HepG2 (cell line): ENCODE data around the gene RERG. TPM values are rescaled to one million over a fixed set of nuclear protein-coding genes. Genes with fewer than 3 reads are reported as not detected.

Experiments used
- ATAC-seq: fragments of 200-7000 bp; cut with Tn5 transposase; 3 replicates; pipeline ENCODE4 v1.9.1; 2020; ENCODE audit warnings: mild to moderate bottlenecking, moderate library complexity
- BruUV-seq: library from RNA; stranded (reverse); fragments of 400-500 nt; replicated peaks from 2 replicates; lab custom pipeline; 2021; lab: Mats Ljungman, UMichigan
- CTCF ChIA-PET: fragments of 300-600 bp; formaldehyde crosslinking; extraction: SDS; loops from one replicate; lab custom pipeline; 2021; ENCODE audit warnings: low total read pairs, inconsistent platforms, low intra/inter-chr PET ratio; lab: Yijun Ruan, JAX
- POLR2A ChIA-PET: fragments of 350-600 bp; sonication (Branson Sonifier 250); formaldehyde crosslinking; loops from one replicate; lab custom pipeline; 2020; ENCODE audit warnings: antibody characterized with exemption, inconsistent platforms; lab: Yijun Ruan, JAX
- DNase-seq: peaks from one replicate; pipeline ENCODE4 v3.0.0-alpha.2; 2015; ENCODE audit warnings: low spot score
- FAIRE-seq: peaks from 3 replicates; lab custom pipeline; 2011; peaks lifted over from hg19 to GRCh38; lab: Jason Lieb, UNC
- H2AFZ ChIP-seq: one replicate; pipeline ENCODE4 v1.6.1; 2011; ENCODE audit warnings: low read length, inconsistent platforms
- H3K27ac ChIP-seq: fragments of 300-600 bp; 3 replicates; pipeline ENCODE4 v1.8.0; 2011; ENCODE audit warnings: mixed run types, mild to moderate bottlenecking, mixed read lengths, low read length, inconsistent platforms; ENCODE audit not compliant: insufficient read depth; ENCODE audit errors: extremely low read length
- H3K27me3 ChIP-seq, 2 experiments: fragments of 200-600 bp in 1 of 2; 2 replicates in 1 of 2; 3 replicates in 1 of 2; pipeline versions ENCODE4 v1.6.0 to v1.8.0; 2011; ENCODE audit warnings: low read length in 2 of 2, mild to moderate bottlenecking in 2 of 2, moderate library complexity in 2 of 2, inconsistent platforms in 1 of 2; ENCODE audit not compliant: insufficient read depth in 2 of 2, control insufficient read depth in 1 of 2
- H3K36me3 ChIP-seq, 2 experiments: fragments of 200-600 bp in 1 of 2; replicated peaks in 1 of 2; 2 replicates in 1 of 2; 3 replicates in 1 of 2; pipeline versions ENCODE4 v1.5.1 to v1.8.0; 2011; ENCODE audit warnings: low read length in 2 of 2, inconsistent platforms in 1 of 2; ENCODE audit not compliant: insufficient read depth in 2 of 2, control insufficient read depth in 1 of 2
- H3K4me1 ChIP-seq: 2 replicates; pipeline ENCODE4 v1.5.1; 2012; ENCODE audit warnings: low read length, inconsistent platforms; ENCODE audit not compliant: insufficient read depth
- H3K4me2 ChIP-seq: 2 replicates; pipeline ENCODE4 v1.6.0; 2011; ENCODE audit warnings: low read depth, low read length, inconsistent platforms
- H3K4me3 ChIP-seq, 3 experiments: fragments of 200-600 bp in 1 of 3; sonication (generic), shearing (Covaris generic) in 1 of 3; replicated peaks in 1 of 3; 2 replicates each; pipeline ENCODE4 v1.5.1; 2011 to 2016; ENCODE audit warnings: low read length in 3 of 3, inconsistent platforms in 2 of 3, low read depth in 2 of 3, mild to moderate bottlenecking in 2 of 3, control low read depth in 1 of 3, mixed read lengths in 1 of 3; ENCODE audit not compliant: insufficient read depth in 1 of 3
- H3K79me2 ChIP-seq: one replicate; pipeline ENCODE4 v1.6.1; 2011; ENCODE audit warnings: low read length, inconsistent platforms; ENCODE audit not compliant: insufficient read depth
- H3K9ac ChIP-seq: 2 replicates; pipeline ENCODE4 v1.6.0; 2011; ENCODE audit warnings: mild to moderate bottlenecking, low read depth, low read length, inconsistent platforms; ENCODE audit not compliant: insufficient read depth
- H3K9me3 ChIP-seq: 2 replicates; pipeline ENCODE4 v1.5.1; 2012; ENCODE audit warnings: mild to moderate bottlenecking, low read length
- H4K20me1 ChIP-seq: 2 replicates; pipeline ENCODE4 v1.6.0; 2011; ENCODE audit warnings: inconsistent platforms, mild to moderate bottlenecking, low read length, moderate library complexity; ENCODE audit not compliant: insufficient read depth
- CBX2 ChIP-seq, 2 experiments: fragments of 200-600 bp in 1 of 2; sonication (generic); formaldehyde crosslinking in 1 of 2; IDR thresholded peaks; 2 replicates each; pipeline versions ENCODE4 v1.7.0 to v1.8.1; 2018 to 2022; ENCODE audit warnings: low read depth in 2 of 2, low read length in 1 of 2, mild to moderate bottlenecking in 1 of 2, missing genetic modification reagents in 1 of 2
- CHD4 ChIP-seq: fragments of 200-600 bp; sonication (generic); IDR thresholded peaks from 2 replicates; pipeline ENCODE4 v1.7.0; 2017; ENCODE audit warnings: mild to moderate bottlenecking, low read length, borderline replicate concordance
- ELF4 ChIP-seq: sonication (generic); formaldehyde crosslinking; IDR thresholded peaks from 2 replicates; pipeline ENCODE4 v1.5.0; 2020; ENCODE audit warnings: missing genetic modification reagents, mild to moderate bottlenecking, moderate library complexity, borderline replicate concordance
- FLYWCH1 ChIP-seq: sonication (generic); formaldehyde crosslinking; IDR thresholded peaks from 2 replicates; pipeline ENCODE4 v1.8.1; 2023; ENCODE audit warnings: mild to moderate bottlenecking, missing genetic modification reagents
- GATA4 ChIP-seq: sonication (generic); IDR thresholded peaks from 2 replicates; pipeline ENCODE4 v1.6.1; 2016; ENCODE audit warnings: antibody characterized with exemption, low read depth, borderline replicate concordance
- KDM5A ChIP-seq: fragments of 200-600 bp; sonication (generic); IDR thresholded peaks from 2 replicates; pipeline ENCODE4 v1.7.0; 2018; ENCODE audit warnings: antibody characterized with exemption, mild to moderate bottlenecking, low read length, borderline replicate concordance
- MED8 ChIP-seq: sonication (generic); formaldehyde crosslinking; IDR thresholded peaks from 2 replicates; pipeline ENCODE4 v1.8.1; 2023; ENCODE audit warnings: mild to moderate bottlenecking, missing genetic modification reagents; ENCODE audit not compliant: insufficient replicate concordance
- PHF21A ChIP-seq: sonication (generic); formaldehyde crosslinking; IDR thresholded peaks from 2 replicates; pipeline ENCODE4 v1.5.0; 2020; ENCODE audit warnings: mild to moderate bottlenecking, missing genetic modification reagents
- PLSCR1 ChIP-seq: sonication (generic); formaldehyde crosslinking; IDR thresholded peaks from 2 replicates; pipeline ENCODE4 v1.5.0; 2020; ENCODE audit warnings: missing genetic modification reagents, mild to moderate bottlenecking, borderline replicate concordance
- RFX1 ChIP-seq: fragments of 450-650 bp; IDR thresholded peaks from 2 replicates; pipeline ENCODE4 v1.6.1; 2017
- SATB2 ChIP-seq: sonication (generic); formaldehyde crosslinking; IDR thresholded peaks from 2 replicates; pipeline ENCODE4 v1.5.0; 2020; ENCODE audit warnings: missing genetic modification reagents
- SIN3A ChIP-seq: IDR thresholded peaks from 2 replicates; pipeline ENCODE4 v1.6.1; 2011; ENCODE audit warnings: low read depth, mild to moderate bottlenecking, control low read depth, low read length, borderline replicate concordance
- TEAD3 ChIP-seq: optimal IDR thresholded peaks from 2 replicates; pipeline ENCODE3; 2016; ENCODE audit warnings: borderline replicate concordance
- ZFAT ChIP-seq: sonication (generic); formaldehyde crosslinking; conservative IDR thresholded peaks from 2 replicates; pipeline ENCODE4 v1.8.1; 2023; ENCODE audit warnings: missing genetic modification reagents, inconsistent platforms
- ZFP62 ChIP-seq: sonication (generic); formaldehyde crosslinking; IDR thresholded peaks from 2 replicates; pipeline ENCODE4 v1.4.0; 2020; ENCODE audit warnings: missing genetic modification reagents
- ZFX ChIP-seq: sonication (generic); formaldehyde crosslinking; IDR thresholded peaks from 2 replicates; pipeline ENCODE4 v1.4.0; 2020; ENCODE audit warnings: mild to moderate bottlenecking, low read depth, missing genetic modification reagents, moderate library complexity
- ZNF121 ChIP-seq: sonication (generic); formaldehyde crosslinking; IDR thresholded peaks from 2 replicates; pipeline ENCODE4 v1.5.0; 2020; ENCODE audit warnings: mild to moderate bottlenecking, missing genetic modification reagents
- ZNF431 ChIP-seq: sonication (generic); formaldehyde crosslinking; IDR thresholded peaks from 2 replicates; pipeline ENCODE4 v1.9.0; 2022; ENCODE audit warnings: missing genetic modification reagents, low read depth, mild to moderate bottlenecking, borderline replicate concordance
- ZSCAN9 ChIP-seq: IDR thresholded peaks from 2 replicates; pipeline ENCODE4 v1.6.1; 2016; ENCODE audit warnings: borderline replicate concordance
- WGBS: methylation state at CpG from one replicate; pipeline ENCODE4 v1.1.6; 2017; ENCODE audit warnings: low lambda C conversion rate; 5-methylcytosine and 5-hydroxymethylcytosine counted together
- in situ Hi-C: cut with HindIII; loops from 2 replicates; pipeline ENCODE4 v1.10.0; 2017; ENCODE audit warnings: low pct_unique_long_range_greater_than_20kb; ENCODE audit not compliant: extremely low pct_ligation_motif_present
- intact Hi-C: fragments of 100-400 bp; cut with micrococcal nuclease; formaldehyde crosslinking; loops from one replicate; pipeline ENCODE4 v1.10.0; 2022; ENCODE audit not compliant: unreplicated experiment
- polyA plus RNA-seq, 8 experiments: library from polyadenylated mRNA; depleted of rRNA in 3 of 8; stranded (reverse) in 7 of 8; unstranded in 1 of 8; fragments of >200 nt; fragmentation: Illumina TruSeq in 4 of 8; extraction: Trizol in 4 of 8; gene quantifications; 2 replicates each; pipeline versions ENCODE4 v1.2.1 to v1.2.3, GENCODE V29; 2011 to 2016; ENCODE audit warnings: low read depth in 4 of 8, missing spikeins in 1 of 8, mixed read lengths in 1 of 8; ENCODE audit not compliant: insufficient read depth in 1 of 8
- total RNA-seq, 5 experiments: library from RNA; depleted of rRNA; stranded (reverse); fragments of >200 nt; fragmentation: Illumina TruSeq; extraction: Trizol; gene quantifications; 2 replicates each; pipeline ENCODE4 v1.2.3, GENCODE V29; 2016; ENCODE audit warnings: low read depth in 1 of 5

The RERG gene
- total and polyA plus RNA-seq, 2 of the 13 experiments (the other 11 are each of a cell fraction or from before 2014, with no cell fraction given), result not detected

GRCh38 chr12:15234011-15234410 is 12.8 kb upstream of the RERG start:
- no peaks in the 10 kb centered on the region for H3K4me1 ChIP-seq
- H3K27me3 ChIP-seq, result no peaks in the 10 kb centered on the region
- TF ChIP-seq CHD4, result no peak
- no peak for TF ChIP-seq ZNF121 (CRISPR knock-in tag)
- TF ChIP-seq ZFX (CRISPR knock-in tag), result no peak
- TF ChIP-seq FLYWCH1, result no peak
- no peak for TF ChIP-seq ELF4 (CRISPR knock-in tag)
- TF ChIP-seq ZSCAN9 (CRISPR knock-in tag), result no peak
- no peak for TF ChIP-seq SIN3A
- TF ChIP-seq ZFAT (CRISPR knock-in tag), result no peak
- TF ChIP-seq GATA4, result no peak
- TF ChIP-seq SATB2 (CRISPR knock-in tag), result no peak
- TF ChIP-seq MED8 (CRISPR knock-in tag), result no peak
- TF ChIP-seq ZNF431 (CRISPR knock-in tag), result no peak
- no peak for TF ChIP-seq PLSCR1 (CRISPR knock-in tag)
- TF ChIP-seq RFX1, result no peak
- no peak for TF ChIP-seq CBX2 (IDR thresholded peaks at IDR 0.05; ENCODE audit: low read depth, low read length)
- no peak for TF ChIP-seq CBX2 (CRISPR knock-in tag; IDR thresholded peaks at IDR 0.05; ENCODE audit: low read depth)
- TF ChIP-seq KDM5A, result no peak
- no peak for TF ChIP-seq TEAD3
- no peak for TF ChIP-seq ZFP62 (CRISPR knock-in tag)
- no peak for TF ChIP-seq PHF21A (CRISPR knock-in tag)
- no peak overlapping the region for H2AFZ ChIP-seq
- ATAC-seq (no peak), DNase-seq (no peak), FAIRE-seq (no peak)
- ChIA-PET CTCF (no interaction called here), POLR2A (no interaction called here)
- no peak overlapping the region for H3K4me3 ChIP-seq
- intact Hi-C loops, result no loop called here
- 0% methylated on average over 1 of the region's 1 CpG for WGBS
- H3K27ac ChIP-seq, result no peak overlapping the region
- H3K79me2 ChIP-seq, result no peaks in the 10 kb centered on the region
- no peaks in the 10 kb centered on the region for H3K36me3 ChIP-seq
- in situ Hi-C loops, result no loop called here
- no peak overlapping the region for H3K9ac ChIP-seq
- no TSS peak for BruUV-seq
- H3K4me2 ChIP-seq, result no peak overlapping the region
- H4K20me1 ChIP-seq, result no peaks in the 10 kb centered on the region
- no peaks in the 10 kb centered on the region for H3K9me3 ChIP-seq
